ENCODE measurements around the gene E2F6. TPM values are rescaled to one million over a fixed set of nuclear protein-coding genes. Genes with fewer than 3 reads are reported as not detected.
A peak's percentile ranks its signal among the peaks of the same experiment; 100 is the strongest.

E2F6 gene
- total and polyA plus RNA-seq, 2 of the 4 experiments (the other 2 are of a cell fraction), result 8.2 to 10.9 TPM

- TF ChIP-seq SMC3 (IDR thresholded peaks at IDR 0.05; ENCODE audit: low read depth, low read length), result no peak
Measured at GRCh38 chr2:11466307-11467128, 557 bp upstream of the E2F6 start (continued).

GRCh38 chr2:11465110-11465484 is 864 bp downstream of the E2F6 start:
- Histone ChIP-seq H3K9me1 (ENCODE audit: insufficient read depth, low read length) (peaks cover 21% of the 10 kb centered on the region), H3K23ac (ENCODE audit: low read depth, low read length) (peak overlapping the region; percentile 93), H3K4me3 (ENCODE audit: insufficient read depth, low read depth, low read length) (peak overlapping the region; percentile 77), H2AFZ (replicated peaks; ENCODE audit: low read length, poor library complexity) (no peak overlapping the region), H2BK5ac (ENCODE audit: low read depth, low read length, poor library complexity, severe bottlenecking) (peak overlapping the region; percentile 95), H3K18ac (ENCODE audit: low read depth, low read length) (peak overlapping the region; percentile 55; the same call in 1 of the 2 replicates), H4K5ac (ENCODE audit: low read depth, low read length) (peak overlapping the region; percentile 52; the same call in 1 of the 2 replicates), H3K4me1 (ENCODE audit: control insufficient read depth, insufficient read depth, low read length) (peaks cover 7% of the 10 kb centered on the region; the same call in 1 of the 2 replicates), H2AK5ac (ENCODE audit: low read depth, low read length) (peak overlapping the region; percentile 49), H4K20me1 (ENCODE audit: insufficient read depth, low read length) (peaks cover 42% of the 10 kb centered on the region), H2AK9ac (replicated peaks; ENCODE audit: low read depth, low read length, poor library complexity) (peak overlapping the region; percentile 91), H4K91ac (ENCODE audit: insufficient read depth, low read depth, low read length) (peak overlapping the region; percentile 50; the same call in 1 of the 2 replicates), H3K36me3 (ENCODE audit: control insufficient read depth, insufficient read depth, low read length) (peaks cover 4% of the 10 kb centered on the region), H3K4me2 (ENCODE audit: low read depth, low read length) (peak overlapping the region; percentile 96), H2BK120ac (ENCODE audit: low read depth, low read length) (peak overlapping the region; percentile 31; the same call in 1 of the 2 replicates), H3K14ac (replicated peaks; ENCODE audit: low read depth, low read length) (peak overlapping the region; percentile 82), H3K79me1 (ENCODE audit: low read depth in 1 of 2, low read length in 2 of 2) (peaks cover 12 to 50% of the 10 kb centered on the region in 2 experiments; a peak in 3 of 4 replicates), H2BK20ac (ENCODE audit: low read depth, low read length) (no peak overlapping the region), H3K27me3 (ENCODE audit: control insufficient read depth, insufficient read depth, low read length) (peaks cover 4% of the 10 kb centered on the region), H4K8ac (ENCODE audit: low read depth in 2 of 2, low read length in 2 of 2) (peak overlapping the region; percentile 8 to 91; a peak in 1 of 4 replicates), H3K56ac (ENCODE audit: extremely low read depth, insufficient read depth, low read length) (peak overlapping the region; percentile 32; the same call in 1 of the 2 replicates), H3K9ac (ENCODE audit: low read depth, low read length) (peak overlapping the region; percentile 73), H3K27ac (ENCODE audit: insufficient read depth, low read length) (peak overlapping the region; percentile 98; the same call in 1 of the 2 replicates), H3K9me3 (ENCODE audit: control insufficient read depth, insufficient read depth, low read length) (no peaks in the 10 kb centered on the region), H2BK15ac (ENCODE audit: low read depth, low read length) (no peak overlapping the region), H3K4ac (ENCODE audit: low read depth, low read length) (peak overlapping the region; percentile 76)
- dilution Hi-C loops (cut with HindIII; ENCODE audit: low sequenced_read_pairs, unreplicated experiment), result no loop called here
- ATAC-seq (ENCODE audit: low read depth) (no peak), DNase-seq (no peak)
- in situ Hi-C loops (cut with MboI; ENCODE audit: low sequenced_read_pairs), result no loop called here
- CTCF ChIA-PET, result no interaction called here
- WGBS, 2 experiments (ENCODE audit: extremely low coverage in 2 of 2, insufficient read length in 1 of 2), result 15% methylated on average over 3 of the region's 6 CpGs; no CpG with 5 or more reads in 1 of the 2 experiments
- POLR2A ChIA-PET (ENCODE audit: unreplicated experiment), result no interaction called here
- intact Hi-C loops (cut with micrococcal nuclease), result no loop called here
- no peak for TF ChIP-seq RFX5 (IDR thresholded peaks at IDR 0.05; ENCODE audit: low read depth, low read length)
- TF ChIP-seq NFE2L2 (IDR thresholded peaks at IDR 0.05; ENCODE audit: low read depth, low read length), result no peak
- no peak for TF ChIP-seq RAD21 (IDR thresholded peaks at IDR 0.05; ENCODE audit: low read length)
- no peak for TF ChIP-seq FOS (IDR thresholded peaks at IDR 0.05; ENCODE audit: low read depth, low read length)
- TF ChIP-seq RCOR1 (IDR thresholded peaks at IDR 0.05; ENCODE audit: insufficient replicate concordance, low read length), result no peak
- TF ChIP-seq MAFK (IDR thresholded peaks at IDR 0.05; ENCODE audit: low read depth, low read length), result no peak
- no peak for TF ChIP-seq CTCF (conservative IDR thresholded peaks at IDR 0.05; ENCODE audit: low read depth, low read length)
- BruUV-seq (replicated peaks), result no TSS peak
